SK-N-SH treated with all-trans-retinoic acid at 6 μM for 48 hours (cell line): ENCODE measurements around the gene CLEC20A.

ENCODE experiments used
- ARNTL ChIP-seq: fragments of 450-650 bp; formaldehyde crosslinking; IDR thresholded peaks from 2 replicates; pipeline ENCODE4 v1.5.0; 2020; ENCODE audit warnings: low read depth, mild to moderate bottlenecking, moderate library complexity, borderline replicate concordance
- ISL1 ChIP-seq: fragments of 250-450 bp; sonication (Bioruptor Pico); IDR thresholded peaks from 2 replicates; pipeline ENCODE4 v2.1.2; 2022; ENCODE audit warnings: mild to moderate bottlenecking, moderate library complexity
- PATZ1 ChIP-seq: fragments of 250-450 bp; sonication (Bioruptor Pico); IDR thresholded peaks from 2 replicates; pipeline ENCODE4 v1.8.0; 2020; ENCODE audit warnings: mild to moderate bottlenecking, moderate library complexity, borderline replicate concordance
- POU6F1 ChIP-seq: fragments of 250-450 bp; sonication (Bioruptor Pico); IDR thresholded peaks from 2 replicates; pipeline ENCODE4 v1.8.0; 2021; ENCODE audit warnings: low read depth, mild to moderate bottlenecking, moderate library complexity, borderline replicate concordance
- TOX ChIP-seq: fragments of 250-450 bp; sonication (Bioruptor Pico); IDR thresholded peaks from 2 replicates; pipeline ENCODE4 v1.8.0; 2021; ENCODE audit warnings: mild to moderate bottlenecking, moderate library complexity, borderline replicate concordance
- ZFP30 ChIP-seq: fragments of 450-650 bp; formaldehyde crosslinking; IDR thresholded peaks from 2 replicates; pipeline ENCODE4 v1.5.0; 2022; ENCODE audit warnings: mild to moderate bottlenecking, moderate library complexity
- ZNF70 ChIP-seq: fragments of 450-650 bp; formaldehyde crosslinking; IDR thresholded peaks from 2 replicates; pipeline ENCODE4 v1.5.0; 2020; ENCODE audit warnings: mild to moderate bottlenecking, moderate library complexity
- TF ChIP-seq, protein P1 (sequence below): fragments of 250-450 bp; sonication (Bioruptor Pico); IDR thresholded peaks from 2 replicates; pipeline ENCODE4 v1.5.0; 2020; ENCODE audit warnings: mild to moderate bottlenecking, moderate library complexity

DNA sequence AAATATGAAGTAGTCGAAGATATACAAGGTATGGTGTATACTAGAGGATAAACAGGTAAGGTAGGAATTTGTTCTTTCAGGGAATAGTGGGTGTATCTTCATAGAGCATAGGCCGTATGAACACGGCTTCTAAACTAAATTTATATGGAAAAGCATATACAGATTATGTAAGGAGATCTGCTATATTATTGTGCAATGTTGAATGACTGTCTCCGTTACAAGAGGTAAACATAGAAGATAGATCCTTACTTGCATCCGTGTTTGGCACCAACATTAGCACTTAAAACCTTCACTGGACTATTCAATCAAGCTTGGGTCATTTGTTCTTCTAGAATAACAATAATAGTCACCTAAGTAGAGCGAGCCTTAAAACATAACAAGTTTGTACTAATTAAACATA is 45.9 kb downstream of the CLEC20A start:
- TF ChIP-seq ISL1 (CRISPR knock-in tag) (no peak), ARNTL (CRISPR knock-in tag) (no peak), TOX (CRISPR knock-in tag) (no peak), ZFP30 (CRISPR knock-in tag) (no peak), PATZ1 (CRISPR knock-in tag) (no peak), ZNF70 (CRISPR knock-in tag) (no peak), POU6F1 (no peak)
- TF ChIP-seq, protein P1, sequence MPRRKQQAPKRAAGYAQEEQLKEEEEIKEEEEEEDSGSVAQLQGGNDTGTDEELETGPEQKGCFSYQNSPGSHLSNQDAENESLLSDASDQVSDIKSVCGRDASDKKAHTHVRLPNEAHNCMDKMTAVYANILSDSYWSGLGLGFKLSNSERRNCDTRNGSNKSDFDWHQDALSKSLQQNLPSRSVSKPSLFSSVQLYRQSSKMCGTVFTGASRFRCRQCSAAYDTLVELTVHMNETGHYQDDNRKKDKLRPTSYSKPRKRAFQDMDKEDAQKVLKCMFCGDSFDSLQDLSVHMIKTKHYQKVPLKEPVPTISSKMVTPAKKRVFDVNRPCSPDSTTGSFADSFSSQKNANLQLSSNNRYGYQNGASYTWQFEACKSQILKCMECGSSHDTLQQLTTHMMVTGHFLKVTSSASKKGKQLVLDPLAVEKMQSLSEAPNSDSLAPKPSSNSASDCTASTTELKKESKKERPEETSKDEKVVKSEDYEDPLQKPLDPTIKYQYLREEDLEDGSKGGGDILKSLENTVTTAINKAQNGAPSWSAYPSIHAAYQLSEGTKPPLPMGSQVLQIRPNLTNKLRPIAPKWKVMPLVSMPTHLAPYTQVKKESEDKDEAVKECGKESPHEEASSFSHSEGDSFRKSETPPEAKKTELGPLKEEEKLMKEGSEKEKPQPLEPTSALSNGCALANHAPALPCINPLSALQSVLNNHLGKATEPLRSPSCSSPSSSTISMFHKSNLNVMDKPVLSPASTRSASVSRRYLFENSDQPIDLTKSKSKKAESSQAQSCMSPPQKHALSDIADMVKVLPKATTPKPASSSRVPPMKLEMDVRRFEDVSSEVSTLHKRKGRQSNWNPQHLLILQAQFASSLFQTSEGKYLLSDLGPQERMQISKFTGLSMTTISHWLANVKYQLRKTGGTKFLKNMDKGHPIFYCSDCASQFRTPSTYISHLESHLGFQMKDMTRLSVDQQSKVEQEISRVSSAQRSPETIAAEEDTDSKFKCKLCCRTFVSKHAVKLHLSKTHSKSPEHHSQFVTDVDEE (CRISPR knock-in tag), result no peak
